IMR-90 (cell line): Measurements from ENCODE around the gene CDHR4. TPM values are rescaled to one million over a fixed set of nuclear protein-coding genes. Genes with fewer than 3 reads are reported as not detected.

Source experiments
- ATAC-seq: fragments of 200-7000 bp; cut with Tn5 transposase; 2 replicates; pipeline ENCODE4 v1.9.1; 2020; ENCODE audit warnings: low read depth, mild to moderate bottlenecking, moderate library complexity
- BruUV-seq: library from RNA; stranded (reverse); fragments of 400-500 nt; replicated peaks from 2 replicates; lab custom pipeline; 2021; lab: Mats Ljungman, UMichigan
- CTCF ChIA-PET: fragments of 300-600 bp; formaldehyde crosslinking; extraction: SDS; loops from one replicate; lab custom pipeline; 2021; ENCODE audit warnings: antibody characterized with exemption; lab: Yijun Ruan, JAX
- POLR2A ChIA-PET: fragments of 300-600 bp; sonication (Branson Sonifier 250); formaldehyde crosslinking; loops from one replicate; lab custom pipeline; 2022; ENCODE audit warnings: antibody characterized with exemption; ENCODE audit not compliant: unreplicated experiment; lab: Charles Lee
- DNase-seq: peaks from one replicate; pipeline ENCODE4 v3.0.0; 2013
- H2AFZ ChIP-seq: replicated peaks from 2 replicates; pipeline ENCODE3; 2013; ENCODE audit warnings: low read length, mild to moderate bottlenecking; ENCODE audit not compliant: poor library complexity
- H2AK5ac ChIP-seq: 2 replicates; pipeline ENCODE4 v1.6.1; 2013; ENCODE audit warnings: low read depth, low read length, inconsistent platforms
- H2AK9ac ChIP-seq: replicated peaks from 2 replicates; pipeline ENCODE3; 2013; ENCODE audit warnings: mild to moderate bottlenecking, low read depth, low read length, moderate library complexity; ENCODE audit not compliant: poor library complexity
- H2BK120ac ChIP-seq: 2 replicates; pipeline ENCODE4 v1.6.1; 2013; ENCODE audit warnings: low read depth, low read length, inconsistent platforms
- H2BK15ac ChIP-seq: 3 replicates; pipeline ENCODE4 v1.6.1; 2013; ENCODE audit warnings: low read depth, low read length, inconsistent platforms
- H2BK20ac ChIP-seq: 2 replicates; pipeline ENCODE4 v1.6.1; 2013; ENCODE audit warnings: low read depth, mild to moderate bottlenecking, inconsistent platforms, low read length, moderate library complexity
- H2BK5ac ChIP-seq: 2 replicates; pipeline ENCODE4 v1.6.1; 2013; ENCODE audit warnings: mild to moderate bottlenecking, low read depth, low read length, inconsistent platforms; ENCODE audit not compliant: poor library complexity, severe bottlenecking
- H3K14ac ChIP-seq: replicated peaks from 2 replicates; pipeline ENCODE4 v1.6.1; 2013; ENCODE audit warnings: low read depth, low read length, inconsistent platforms
- H3K18ac ChIP-seq: 2 replicates; pipeline ENCODE4 v1.6.1; 2013; ENCODE audit warnings: low read depth, low read length, control low read depth
- H3K23ac ChIP-seq: 2 replicates; pipeline ENCODE4 v1.6.1; 2013; ENCODE audit warnings: low read depth, low read length, inconsistent platforms
- H3K27ac ChIP-seq: 2 replicates; pipeline ENCODE4 v1.5.1; 2013; ENCODE audit warnings: mild to moderate bottlenecking, control low read depth, low read length; ENCODE audit not compliant: insufficient read depth
- H3K27me3 ChIP-seq: 2 replicates; pipeline ENCODE4 v1.6.1; 2013; ENCODE audit warnings: low read length; ENCODE audit not compliant: control insufficient read depth, insufficient read depth
- H3K36me3 ChIP-seq: 2 replicates; pipeline ENCODE4 v1.6.1; 2013; ENCODE audit warnings: low read length, mixed read lengths; ENCODE audit not compliant: control insufficient read depth, insufficient read depth
- H3K4ac ChIP-seq: 2 replicates; pipeline ENCODE4 v1.6.1; 2013; ENCODE audit warnings: low read depth, low read length, inconsistent platforms
- H3K4me1 ChIP-seq: 2 replicates; pipeline ENCODE4 v1.6.1; 2013; ENCODE audit warnings: low read length, mixed read lengths; ENCODE audit not compliant: control insufficient read depth, insufficient read depth
- H3K4me2 ChIP-seq: 2 replicates; pipeline ENCODE4 v1.6.1; 2013; ENCODE audit warnings: low read depth, mild to moderate bottlenecking, control low read depth, low read length, moderate library complexity
- H3K4me3 ChIP-seq: 2 replicates; pipeline ENCODE4 v1.5.1; 2013; ENCODE audit warnings: low read depth, mild to moderate bottlenecking, control low read depth, low read length, moderate library complexity; ENCODE audit not compliant: insufficient read depth
- H3K56ac ChIP-seq: 2 replicates; pipeline ENCODE4 v1.6.1; 2013; ENCODE audit warnings: low read length, inconsistent platforms; ENCODE audit not compliant: insufficient read depth; ENCODE audit errors: extremely low read depth
- H3K79me1 ChIP-seq, 2 experiments: 2 replicates each; pipeline ENCODE4 v1.6.1; 2013; ENCODE audit warnings: low read length in 2 of 2, inconsistent platforms in 1 of 2, low read depth in 1 of 2
- H3K9ac ChIP-seq: 2 replicates; pipeline ENCODE4 v1.6.1; 2013; ENCODE audit warnings: low read depth, low read length, control low read depth
- H3K9me1 ChIP-seq: 2 replicates; pipeline ENCODE4 v1.6.1; 2013; ENCODE audit warnings: low read length, inconsistent platforms; ENCODE audit not compliant: insufficient read depth
- H3K9me3 ChIP-seq: 2 replicates; pipeline ENCODE4 v1.6.1; 2013; ENCODE audit warnings: low read length; ENCODE audit not compliant: control insufficient read depth, insufficient read depth
- H4K20me1 ChIP-seq: 2 replicates; pipeline ENCODE4 v1.6.1; 2013; ENCODE audit warnings: low read length, inconsistent platforms; ENCODE audit not compliant: insufficient read depth
- H4K5ac ChIP-seq: 2 replicates; pipeline ENCODE4 v1.6.1; 2013; ENCODE audit warnings: mild to moderate bottlenecking, low read depth, low read length, control low read depth
- H4K8ac ChIP-seq, 2 experiments: 2 replicates each; pipeline ENCODE4 v1.6.1; 2013; ENCODE audit warnings: low read depth in 2 of 2, low read length in 2 of 2, control low read depth in 1 of 2, inconsistent platforms in 1 of 2
- H4K91ac ChIP-seq: 2 replicates; pipeline ENCODE4 v1.6.1; 2013; ENCODE audit warnings: low read depth, low read length, inconsistent platforms; ENCODE audit not compliant: insufficient read depth
- BHLHE40 ChIP-seq: fragments of 150-350 bp; IDR thresholded peaks from 2 replicates; pipeline ENCODE4 v1.6.1; 2016; ENCODE audit warnings: mild to moderate bottlenecking, low read depth, low read length
- CEBPB ChIP-seq: IDR thresholded peaks from 2 replicates; pipeline ENCODE4 v1.6.1; 2012; ENCODE audit warnings: low read depth, low read length, improper control_type of control experiment
- CHD1 ChIP-seq: IDR thresholded peaks from 2 replicates; pipeline ENCODE4 v1.6.1; 2012; ENCODE audit warnings: low read depth, low read length, improper control_type of control experiment
- CTCF ChIP-seq: conservative IDR thresholded peaks from 2 replicates; pipeline ENCODE4 v1.5.1; 2012; ENCODE audit warnings: mild to moderate bottlenecking, low read depth, low read length, improper control_type of control experiment
- ELK1 ChIP-seq: fragments of 150-350 bp; IDR thresholded peaks from 2 replicates; pipeline ENCODE4 v1.6.1; 2016; ENCODE audit warnings: low read depth, mild to moderate bottlenecking, low read length, moderate library complexity, borderline replicate concordance
- FOS ChIP-seq: fragments of 150-350 bp; IDR thresholded peaks from 2 replicates; pipeline ENCODE4 v1.6.1; 2016; ENCODE audit warnings: low read depth, low read length
- MAFK ChIP-seq: IDR thresholded peaks from 2 replicates; pipeline ENCODE4 v1.6.1; 2012; ENCODE audit warnings: low read depth, low read length, improper control_type of control experiment
- MAZ ChIP-seq: IDR thresholded peaks from 2 replicates; pipeline ENCODE4 v1.6.1; 2012; ENCODE audit warnings: low read depth, mild to moderate bottlenecking, low read length, improper control_type of control experiment, moderate library complexity, borderline replicate concordance
- MXI1 ChIP-seq: IDR thresholded peaks from 2 replicates; pipeline ENCODE4 v1.6.1; 2012; ENCODE audit warnings: low read depth, mild to moderate bottlenecking, low read length, moderate library complexity, borderline replicate concordance
- NFE2L2 ChIP-seq: fragments of 150-350 bp; IDR thresholded peaks from 2 replicates; pipeline ENCODE4 v1.6.1; 2016; ENCODE audit warnings: low read depth, mild to moderate bottlenecking, low read length
- POLR2A ChIP-seq: IDR thresholded peaks from 2 replicates; pipeline ENCODE4 v1.6.1; 2012; ENCODE audit warnings: mild to moderate bottlenecking, low read depth, low read length
- RAD21 ChIP-seq: IDR thresholded peaks from 2 replicates; pipeline ENCODE4 v1.6.1; 2012; ENCODE audit warnings: low read length, improper control_type of control experiment
- RCOR1 ChIP-seq: IDR thresholded peaks from 2 replicates; pipeline ENCODE4 v1.6.1; 2012; ENCODE audit warnings: mild to moderate bottlenecking, low read length, improper control_type of control experiment; ENCODE audit not compliant: insufficient replicate concordance
- RFX5 ChIP-seq: IDR thresholded peaks from 2 replicates; pipeline ENCODE4 v1.8.0; 2012; ENCODE audit warnings: low read depth, mild to moderate bottlenecking, low read length, moderate library complexity
- SMC3 ChIP-seq: fragments of 150-350 bp; IDR thresholded peaks from 2 replicates; pipeline ENCODE4 v1.6.1; 2016; ENCODE audit warnings: low read depth, mild to moderate bottlenecking, antibody characterized with exemption, low read length, moderate library complexity
- USF2 ChIP-seq: fragments of 150-350 bp; IDR thresholded peaks from 2 replicates; pipeline ENCODE4 v1.6.1; 2017; ENCODE audit warnings: mild to moderate bottlenecking, antibody characterized with exemption, low read length, low read depth
- WGBS, 2 experiments: methylation state at CpG; one replicate each; pipeline versions ENCODE4 v1.1.5 to v1.1.7; 2013; ENCODE audit warnings: missing lambda C conversion rate in 2 of 2; ENCODE audit not compliant: insufficient read length in 1 of 2; ENCODE audit errors: extremely low coverage in 2 of 2; 5-methylcytosine and 5-hydroxymethylcytosine counted together
- dilution Hi-C: fragments of 300-500 bp; cut with HindIII; formaldehyde crosslinking; loops from one replicate; pipeline ENCODE4 v1.14.3; 2018; ENCODE audit warnings: low sequenced_read_pairs; ENCODE audit not compliant: unreplicated experiment
- in situ Hi-C: fragments of 300-500 bp; cut with MboI; formaldehyde crosslinking; loops from 3 replicates; pipeline ENCODE4 v1.14.3; 2019; ENCODE audit warnings: low sequenced_read_pairs, inconsistent platforms, mixed read lengths
- intact Hi-C: fragments of 100-400 bp; cut with micrococcal nuclease; formaldehyde crosslinking; loops from 2 replicates; pipeline ENCODE4 v1.10.0; 2022
- polyA plus RNA-seq, 3 experiments: library from polyadenylated mRNA; depleted of rRNA; stranded (reverse); fragments of >200 nt; gene quantifications; 2 replicates each; pipeline ENCODE4 v1.2.3, GENCODE V29; 2012; ENCODE audit warnings: low replicate concordance in 1 of 3
- total RNA-seq: library from RNA; depleted of rRNA; stranded (reverse); fragments of >200 nt; gene quantifications from 2 replicates; pipeline ENCODE4 v1.2.3, GENCODE V29; 2012

Gene CDHR4
- total and polyA plus RNA-seq, 2 of the 4 experiments (the other 2 are of a cell fraction) = not detected

- intact Hi-C loops = no loop called here
- H2BK20ac ChIP-seq = no peak overlapping the region
- dilution Hi-C loops = no loop called here
- H2AK9ac ChIP-seq = no peak overlapping the region
- in situ Hi-C loops = no loop called here
- no peak overlapping the region for H3K56ac ChIP-seq
- H3K4ac ChIP-seq = no peak overlapping the region
- peaks cover 14% of the 10 kb centered on the region for H3K9me1 ChIP-seq
- H3K9ac ChIP-seq = no peak overlapping the region
- peaks cover 11% of the 10 kb centered on the region for H3K4me1 ChIP-seq
- 100% methylated on average over 3 of the region's 5 CpGs; no CpG with 5 or more reads in 1 of the 2 experiments for WGBS, 2 experiments
- ATAC-seq (no peak), DNase-seq (no peak)
- ChIA-PET CTCF (no interaction called here), POLR2A (interaction anchor here (0.6 kb wide), 1 partner anchor 29 kb away, joined by 9 read pairs; no protein-coding TSS in a partner anchor)
- H4K8ac ChIP-seq = no peak overlapping the region
- BruUV-seq = no TSS peak
- H3K9me3 ChIP-seq = no peaks in the 10 kb centered on the region
- H3K23ac ChIP-seq = no peak overlapping the region
- no peak overlapping the region for H2BK15ac ChIP-seq
- no peak overlapping the region for H4K91ac ChIP-seq
- H2BK120ac ChIP-seq = no peak overlapping the region
- H3K36me3 ChIP-seq = peaks cover 12% of the 10 kb centered on the region
- H3K4me2 ChIP-seq = no peak overlapping the region
- no peak overlapping the region for H2AK5ac ChIP-seq
- H3K27ac ChIP-seq = no peak overlapping the region
- H2BK5ac ChIP-seq = no peak overlapping the region
- H4K5ac ChIP-seq = no peak overlapping the region
- H3K14ac ChIP-seq = no peak overlapping the region
- no peaks in the 10 kb centered on the region for H3K27me3 ChIP-seq
- peaks cover 11 to 76% of the 10 kb centered on the region in 2 experiments for H3K79me1 ChIP-seq
- no peak overlapping the region for H3K18ac ChIP-seq
- H4K20me1 ChIP-seq = peaks cover 55% of the 10 kb centered on the region
- TF ChIP-seq FOS (no peak), ELK1 (no peak), NFE2L2 (no peak), SMC3 (no peak), USF2 (no peak), MAFK (no peak), CHD1 (no peak), CTCF (no peak), RAD21 (no peak), MAZ (no peak), RCOR1 (no peak), MXI1 (no peak), CEBPB (no peak), BHLHE40 (no peak), POLR2A (no peak), RFX5 (no peak)
- no peak overlapping the region for H3K4me3 ChIP-seq
- no peak overlapping the region for H2AFZ ChIP-seq
These were observed 20.2 kb downstream of the CDHR4 start for GRCh38 chr3:49779358-49780079.
